ENCODE results near the gene SGSH.

DNA sequence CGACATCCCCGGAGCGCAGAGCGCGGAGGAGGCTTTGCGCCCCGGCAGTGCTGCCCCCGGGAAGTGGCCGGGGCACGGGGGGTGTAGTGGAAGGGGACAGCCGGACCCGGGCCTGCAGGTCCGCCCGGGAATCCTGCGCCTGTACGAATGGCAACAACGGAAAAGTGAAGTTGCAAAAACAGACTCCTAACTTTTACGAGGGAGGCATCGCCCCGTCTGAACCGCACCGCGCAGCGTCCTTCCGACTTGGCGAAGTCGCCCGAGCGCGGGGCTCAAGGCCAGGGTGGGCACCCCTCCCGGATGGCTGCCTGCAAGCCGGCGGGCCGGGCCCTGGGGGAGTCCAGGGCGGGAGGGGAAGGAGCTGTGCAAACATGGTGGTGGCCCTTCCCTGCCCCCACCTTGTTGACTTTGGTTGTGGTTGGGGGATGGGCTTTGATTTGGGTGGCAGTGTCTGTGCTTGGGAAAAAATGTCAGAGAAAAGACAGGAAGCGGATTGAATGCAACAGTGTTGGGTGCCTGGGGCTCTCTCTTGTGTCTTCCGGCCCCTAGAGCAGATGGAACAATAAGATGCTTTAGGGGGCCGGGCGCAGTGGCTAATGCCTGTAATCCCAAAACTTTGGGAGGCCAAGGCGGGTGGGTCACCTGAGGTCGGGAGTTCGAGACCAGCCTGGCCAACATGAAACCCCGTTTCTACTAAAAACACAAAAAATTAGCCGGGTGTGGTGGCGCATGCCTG lies 41.2 kb upstream of the SGSH start:
- TF ChIP-seq, protein P1, sequence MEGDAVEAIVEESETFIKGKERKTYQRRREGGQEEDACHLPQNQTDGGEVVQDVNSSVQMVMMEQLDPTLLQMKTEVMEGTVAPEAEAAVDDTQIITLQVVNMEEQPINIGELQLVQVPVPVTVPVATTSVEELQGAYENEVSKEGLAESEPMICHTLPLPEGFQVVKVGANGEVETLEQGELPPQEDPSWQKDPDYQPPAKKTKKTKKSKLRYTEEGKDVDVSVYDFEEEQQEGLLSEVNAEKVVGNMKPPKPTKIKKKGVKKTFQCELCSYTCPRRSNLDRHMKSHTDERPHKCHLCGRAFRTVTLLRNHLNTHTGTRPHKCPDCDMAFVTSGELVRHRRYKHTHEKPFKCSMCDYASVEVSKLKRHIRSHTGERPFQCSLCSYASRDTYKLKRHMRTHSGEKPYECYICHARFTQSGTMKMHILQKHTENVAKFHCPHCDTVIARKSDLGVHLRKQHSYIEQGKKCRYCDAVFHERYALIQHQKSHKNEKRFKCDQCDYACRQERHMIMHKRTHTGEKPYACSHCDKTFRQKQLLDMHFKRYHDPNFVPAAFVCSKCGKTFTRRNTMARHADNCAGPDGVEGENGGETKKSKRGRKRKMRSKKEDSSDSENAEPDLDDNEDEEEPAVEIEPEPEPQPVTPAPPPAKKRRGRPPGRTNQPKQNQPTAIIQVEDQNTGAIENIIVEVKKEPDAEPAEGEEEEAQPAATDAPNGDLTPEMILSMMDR (IDR thresholded peaks at IDR 0.05): no peak
- TF ChIP-seq POLR2AphosphoS5 (IDR thresholded peaks at IDR 0.05) (peak in 2 of 4 donors; percentile 25 to 55), POLR2A (IDR thresholded peaks at IDR 0.05) (no peak), EP300 (IDR thresholded peaks at IDR 0.05) (no peak)

Data from sigmoid colon (tissue), 4 donors.